Colon (tissue), 2 donors: ENCODE measurements around the gene SERP1.
"Not testable (repeated sequence)": the region's sequence is repeated elsewhere in the genome, so short reads cannot be mapped to it uniquely, and the experiment has no call there.

ENCODE experiments used
- FAIRE-seq: peaks from 2 replicates; lab custom pipeline; 2012; peaks lifted over from hg19 to GRCh38; lab: Jason Lieb, UNC
- donor health status: control.
- donor health status: control.

The SERP1 gene

GRCh38 chr3:150538324-150539208 is 7.7 kb downstream of the SERP1 start:
- FAIRE-seq = no peak

DNA sequence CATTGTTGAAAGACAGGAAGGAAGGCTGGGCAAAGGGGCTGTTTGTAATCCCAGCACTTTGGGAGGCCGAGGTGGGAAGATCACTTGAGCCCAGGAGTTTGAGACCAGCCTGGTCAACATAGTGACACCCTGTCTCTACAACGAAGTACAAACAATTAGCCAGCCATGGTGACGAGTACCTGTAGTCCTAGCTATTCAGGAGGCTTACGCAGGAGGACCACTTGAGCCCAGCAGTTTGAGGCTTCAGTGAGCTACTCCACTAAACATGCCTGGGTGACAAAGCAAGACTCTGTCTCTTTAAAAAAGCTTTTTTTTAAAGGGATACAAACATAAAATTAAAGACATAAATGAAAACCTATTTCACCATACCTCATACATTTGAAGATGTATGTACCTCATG is 11.1 kb downstream of the SERP1 start:
- FAIRE-seq = no peak

GRCh38 chr3:150531775-150532174 is 14.5 kb downstream of the SERP1 start:
- no peak for FAIRE-seq

GRCh38 chr3:150528354-150528797 is 17.9 kb downstream of the SERP1 start:
- peak; percentile 81 for FAIRE-seq

DNA sequence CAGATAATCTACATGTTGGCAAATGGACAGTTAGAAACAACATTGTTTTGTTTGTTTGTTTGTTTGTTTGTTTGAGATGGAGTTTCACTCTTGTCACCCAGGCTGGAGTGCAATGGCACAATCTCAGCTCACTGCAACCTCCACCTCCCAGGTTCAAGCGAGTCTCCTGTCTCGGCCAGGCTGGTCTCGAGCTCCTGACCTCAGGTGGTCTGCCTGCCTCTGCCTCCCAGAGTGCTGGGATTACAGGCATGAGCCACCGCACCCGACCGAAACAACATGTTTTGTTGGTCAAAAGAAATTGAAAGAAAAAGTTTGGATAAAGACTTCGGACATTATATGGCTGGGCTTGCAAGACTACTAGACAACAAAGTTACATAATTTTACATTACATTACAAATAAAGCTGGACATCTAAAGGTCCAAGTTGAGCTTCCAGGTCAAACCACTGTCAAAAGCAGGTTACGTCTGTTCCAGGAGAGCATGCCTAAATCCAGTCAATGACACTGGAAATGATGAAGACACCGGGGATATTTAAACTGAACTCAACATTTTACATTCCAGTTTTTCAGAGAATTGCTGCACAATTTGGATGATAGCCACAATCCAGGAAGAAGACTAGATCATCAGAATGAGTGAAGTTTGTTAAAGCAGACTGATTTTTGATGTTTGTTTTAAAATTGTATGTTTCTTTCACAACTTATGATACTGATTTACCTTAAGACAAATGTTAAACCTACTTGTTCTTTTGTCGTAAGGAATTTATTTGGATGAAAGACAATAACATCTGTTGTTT is 18.6 kb downstream of the SERP1 start:
- no peak for FAIRE-seq

GRCh38 chr3:150523538-150523937 is 22.8 kb downstream of the SERP1 start:
- no peak for FAIRE-seq

- FAIRE-seq = no peak
Measured at GRCh38 chr3:150521463-150521862, 24.8 kb downstream of the SERP1 start.

GRCh38 chr3:150520408-150520807 is 25.9 kb downstream of the SERP1 start:
- FAIRE-seq = no peak

DNA sequence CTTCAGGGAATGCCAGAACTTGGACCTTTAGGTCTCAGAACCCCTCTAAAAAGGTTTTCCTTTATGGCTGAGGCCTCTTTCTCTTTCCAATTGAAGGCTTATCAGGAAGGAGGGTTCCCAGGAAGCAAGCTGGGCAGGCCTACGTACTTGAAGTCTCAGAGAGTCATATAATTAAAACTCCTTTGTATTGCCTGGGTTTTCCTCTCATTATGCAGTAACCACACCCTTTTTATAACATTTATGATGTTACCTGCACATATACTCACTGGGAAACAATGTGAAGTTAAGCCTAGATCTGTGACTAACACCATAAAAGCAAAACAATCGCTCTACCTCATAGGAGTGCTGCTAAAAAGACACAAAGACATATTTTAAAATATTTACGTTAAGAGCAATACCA is 27.3 kb downstream of the SERP1 start:
- FAIRE-seq = peak; percentile 62

DNA sequence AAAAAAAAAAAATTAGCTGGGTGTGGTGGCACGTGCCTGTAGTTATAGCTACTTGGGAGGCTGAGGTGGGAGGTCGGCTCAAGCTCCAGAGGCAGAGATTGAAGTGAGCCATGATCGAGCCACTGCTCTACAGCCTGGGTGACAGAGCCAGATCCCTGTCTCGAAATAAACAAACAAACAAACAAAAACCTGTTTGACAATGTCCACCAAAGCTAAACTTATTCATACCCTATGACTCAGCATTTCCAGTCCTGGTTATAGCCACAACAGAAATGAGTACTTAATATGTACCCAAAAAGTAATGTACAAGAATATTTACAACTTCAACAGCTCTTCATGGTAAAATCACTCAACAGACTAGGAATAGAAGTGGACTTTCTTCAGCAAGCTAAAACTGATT is 31.1 kb downstream of the SERP1 start:
- FAIRE-seq = no peak

DNA sequence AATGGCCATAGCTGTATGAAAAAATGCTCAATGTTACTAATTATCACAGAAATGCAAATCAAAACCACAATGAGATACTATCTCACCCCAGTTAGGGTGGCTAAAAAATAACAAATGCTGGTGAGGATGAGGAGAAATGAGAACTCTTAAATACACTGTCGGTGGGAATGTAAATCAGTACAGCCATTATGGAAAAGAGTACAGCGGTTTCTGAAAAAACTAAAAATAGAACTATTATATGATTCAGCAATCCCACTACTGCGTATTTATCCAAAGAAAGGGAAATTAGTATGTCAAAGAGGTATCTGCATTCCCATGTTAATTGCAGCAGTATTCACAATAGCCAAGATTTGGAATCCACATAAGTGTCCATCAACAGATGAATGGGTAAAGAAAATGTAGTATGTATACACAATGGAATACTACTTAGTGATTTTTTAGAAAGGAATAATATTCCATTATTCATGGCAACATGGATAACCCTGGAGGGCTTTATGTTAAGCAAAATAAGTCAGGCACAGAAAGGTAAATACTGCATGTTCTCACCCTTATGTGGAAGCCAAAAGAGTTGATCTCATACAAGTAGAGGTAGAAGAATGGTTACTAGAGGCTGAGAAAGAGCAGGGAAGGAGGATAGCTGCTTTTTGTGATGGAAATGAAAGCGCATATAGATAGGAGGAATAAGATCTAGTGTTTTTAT is 35.0 kb downstream of the SERP1 start:
- no peak for FAIRE-seq

- no peak for FAIRE-seq
Measured at GRCh38 chr3:150509780-150510179, 36.5 kb downstream of the SERP1 start.

DNA sequence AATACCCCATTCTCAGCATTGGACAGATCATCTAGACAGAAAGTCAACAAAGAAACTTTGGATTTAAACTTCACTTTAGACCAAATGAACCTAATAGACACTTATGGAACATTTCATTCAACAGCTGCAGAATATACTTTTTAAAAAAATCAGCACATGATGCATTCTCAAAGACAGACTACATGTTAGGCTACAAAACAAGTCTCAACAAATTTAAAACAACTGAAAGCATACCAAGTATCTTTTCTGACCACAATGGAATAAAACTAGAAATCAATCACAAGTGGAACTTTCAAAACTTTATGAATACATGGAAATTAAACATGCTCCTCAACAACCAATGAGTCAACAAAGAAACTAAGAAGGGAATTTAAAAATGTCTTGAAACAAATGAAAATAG is 37.9 kb downstream of the SERP1 start:
- no peak for FAIRE-seq

GRCh38 chr3:150504483-150504882 is 41.8 kb downstream of the SERP1 start:
- FAIRE-seq = no peak

- no peak for FAIRE-seq
Measured at GRCh38 chr3:150503402-150504099, 42.7 kb downstream of the SERP1 start.

DNA sequence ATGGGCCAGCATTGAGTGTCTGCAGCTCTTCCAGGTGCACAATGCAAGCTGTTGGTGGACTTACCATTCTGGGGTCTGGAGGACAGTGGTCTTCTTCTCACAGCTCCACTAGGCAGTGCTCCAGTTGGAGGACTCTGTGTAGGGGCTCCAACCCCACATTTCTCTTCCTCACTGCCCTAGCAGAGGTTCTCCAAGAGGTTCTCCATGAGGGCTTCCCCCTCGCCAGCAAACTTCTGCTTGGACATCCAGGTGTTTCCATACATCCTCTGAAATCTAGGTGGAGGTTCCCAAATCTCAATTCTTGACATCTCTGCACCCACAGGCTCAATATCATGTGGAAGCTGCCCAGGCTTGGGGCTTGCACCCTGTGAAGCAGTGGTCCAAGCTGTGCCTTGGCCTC is 45.3 kb downstream of the SERP1 start:
- not testable (repeated sequence) for FAIRE-seq

GRCh38 chr3:150497956-150498355 is 48.3 kb downstream of the SERP1 start:
- FAIRE-seq = no peak

- FAIRE-seq = peak; percentile 33
Measured at GRCh38 chr3:150495563-150496168, 50.6 kb downstream of the SERP1 start.

- FAIRE-seq = no peak
Measured at GRCh38 chr3:150495149-150495548, 51.1 kb downstream of the SERP1 start.

DNA sequence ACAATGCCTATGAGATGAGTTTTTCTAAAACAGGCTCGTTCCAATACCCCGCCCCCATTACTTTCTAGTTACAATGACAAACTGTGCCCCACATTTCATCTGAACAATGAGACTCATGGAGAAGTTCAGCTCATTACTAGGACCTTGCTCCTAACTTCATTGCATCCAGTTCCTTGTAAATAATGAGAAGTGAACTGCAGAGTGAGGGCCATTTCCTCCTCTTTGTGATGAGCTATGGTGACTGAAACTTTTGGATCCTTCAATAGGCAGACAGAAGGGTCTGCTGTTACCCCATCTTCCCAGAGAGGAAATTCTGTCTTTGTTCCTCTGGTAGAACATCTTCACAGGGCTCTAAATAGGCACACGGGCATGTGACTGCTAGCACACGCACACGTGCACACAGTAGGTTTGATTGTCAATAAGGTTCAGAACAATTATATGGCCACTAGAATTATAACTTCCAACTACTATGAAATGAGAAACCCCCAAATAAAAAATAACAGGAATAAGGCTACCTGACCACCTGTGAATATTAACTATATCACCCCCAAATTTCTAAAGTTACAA is 51.8 kb downstream of the SERP1 start:
- no peak for FAIRE-seq
